Measurements from ENCODE around the gene COQ10A.

COQ10A gene

GRCh38 chr12:56300644-56301464 is 34.1 kb downstream of the COQ10A start:
- CTCF ChIA-PET, result interaction anchor here (0.8 to 1.3 kb wide), 4 partner anchors 19 to 113 kb away, joined by 3 to 4 read pairs (median 3); no protein-coding TSS in a partner anchor
- H3K27me3 ChIP-seq (replicated peaks in 2 of 5; ENCODE audit: control insufficient read depth in 4 of 5, insufficient read depth in 5 of 5, low read length in 4 of 5), result no peaks in the 10 kb centered on the region
- no peaks in the 10 kb centered on the region for H3K9me3 ChIP-seq (ENCODE audit: control extremely low read depth in 1 of 5, control insufficient read depth in 4 of 5, insufficient read depth in 2 of 5, low read depth in 1 of 5, low read length in 4 of 5)
- peaks cover 5 to 33% (median 13%) of the 10 kb centered on the region in 4 experiments for H3K36me3 ChIP-seq (ENCODE audit: control insufficient read depth in 4 of 4, insufficient read depth in 4 of 4, low read length in 3 of 4)
- DNase-seq, result peak in 1 of 3 donors; percentile 30
- POLR2A ChIA-PET, result interaction anchor here (0.6 to 3.0 kb wide), 3 partner anchors 12 to 31 kb away, joined by 3 to 11 read pairs (median 3); partner anchors contain the start of gene CNPY2
- WGBS (ENCODE audit: insufficient coverage), result 66% methylated on average over 20 of the region's 21 CpGs
- H3K27ac ChIP-seq (ENCODE audit: insufficient read depth in 1 of 2, low read depth in 1 of 2, low read length in 2 of 2, poor library complexity in 1 of 2, severe bottlenecking in 2 of 2), result peak overlapping the region; percentile 65 to 90
- H3K4me1 ChIP-seq (ENCODE audit: control extremely low read depth in 1 of 4, control insufficient read depth in 4 of 4, insufficient read depth in 4 of 4, low read length in 3 of 4), result peaks cover 12 to 31% (median 26%) of the 10 kb centered on the region in 4 experiments
- peak overlapping the region in 6 of 7 experiments; percentile 46 to 85 (median 76) for H3K4me3 ChIP-seq (ENCODE audit: control insufficient read depth in 1 of 7, extremely low read depth in 1 of 7, insufficient read depth in 4 of 7, low read depth in 2 of 7, low read length in 6 of 7)

- WGBS (ENCODE audit: insufficient coverage), result 97% methylated on average over 3 of the region's 3 CpGs
- Histone ChIP-seq H3K27ac (ENCODE audit: insufficient read depth in 1 of 2, low read depth in 1 of 2, low read length in 2 of 2, poor library complexity in 1 of 2, severe bottlenecking in 2 of 2) (no peak overlapping the region), H3K4me1 (ENCODE audit: control extremely low read depth in 1 of 4, control insufficient read depth in 4 of 4, insufficient read depth in 4 of 4, low read length in 3 of 4) (peaks cover 2 to 16% (median 13%) of the 10 kb centered on the region in 4 experiments), H3K4me3 (ENCODE audit: control insufficient read depth in 1 of 7, extremely low read depth in 1 of 7, insufficient read depth in 4 of 7, low read depth in 2 of 7, low read length in 6 of 7) (no peak overlapping the region), H3K36me3 (ENCODE audit: control insufficient read depth in 4 of 4, insufficient read depth in 4 of 4, low read length in 3 of 4) (peaks cover 11 to 37% (median 21%) of the 10 kb centered on the region in 4 experiments), H3K27me3 (replicated peaks in 2 of 5; ENCODE audit: control insufficient read depth in 4 of 5, insufficient read depth in 5 of 5, low read length in 4 of 5) (no peaks in the 10 kb centered on the region), H3K9me3 (ENCODE audit: control extremely low read depth in 1 of 5, control insufficient read depth in 4 of 5, insufficient read depth in 2 of 5, low read depth in 1 of 5, low read length in 4 of 5) (no peaks in the 10 kb centered on the region)
- ChIA-PET CTCF (interaction anchor here (1.0 to 1.6 kb wide), 3 partner anchors 12 to 115 kb away, joined by 3 to 4 read pairs (median 3); partner anchors contain the start of genes CNPY2, PAN2 and SMARCC2), POLR2A (no interaction called here)
- no peak for DNase-seq
These were observed 37.5 kb downstream of the COQ10A start for GRCh38 chr12:56304276-56304675.

GRCh38 chr12:56304872-56305590 is 38.3 kb downstream of the COQ10A start:
- Histone ChIP-seq H3K4me1 (ENCODE audit: control extremely low read depth in 1 of 4, control insufficient read depth in 4 of 4, insufficient read depth in 4 of 4, low read length in 3 of 4) (peaks cover 0 to 11% (median 10%) of the 10 kb centered on the region in 4 experiments), H3K9me3 (ENCODE audit: control extremely low read depth in 1 of 5, control insufficient read depth in 4 of 5, insufficient read depth in 2 of 5, low read depth in 1 of 5, low read length in 4 of 5) (no peaks in the 10 kb centered on the region), H3K27ac (ENCODE audit: insufficient read depth in 1 of 2, low read depth in 1 of 2, low read length in 2 of 2, poor library complexity in 1 of 2, severe bottlenecking in 2 of 2) (no peak overlapping the region), H3K27me3 (replicated peaks in 2 of 5; ENCODE audit: control insufficient read depth in 4 of 5, insufficient read depth in 5 of 5, low read length in 4 of 5) (no peaks in the 10 kb centered on the region), H3K36me3 (ENCODE audit: control insufficient read depth in 4 of 4, insufficient read depth in 4 of 4, low read length in 3 of 4) (peaks cover 14 to 41% (median 26%) of the 10 kb centered on the region in 4 experiments), H3K4me3 (ENCODE audit: control insufficient read depth in 1 of 7, extremely low read depth in 1 of 7, insufficient read depth in 4 of 7, low read depth in 2 of 7, low read length in 6 of 7) (no peak overlapping the region)
- no peak for DNase-seq
- CTCF ChIA-PET, result interaction anchor here (1.0 to 1.6 kb wide), 3 partner anchors 11 to 116 kb away, joined by 3 to 4 read pairs (median 3); partner anchors contain the start of genes CNPY2, PAN2 and SMARCC2
- 100% methylated on average over 5 of the region's 8 CpGs for WGBS (ENCODE audit: insufficient coverage)
- POLR2A ChIA-PET, result no interaction called here

- H3K27me3 ChIP-seq (replicated peaks in 2 of 5; ENCODE audit: control insufficient read depth in 4 of 5, insufficient read depth in 5 of 5, low read length in 4 of 5), result no peaks in the 10 kb centered on the region
- no peak overlapping the region for H3K4me3 ChIP-seq (ENCODE audit: control insufficient read depth in 1 of 7, extremely low read depth in 1 of 7, insufficient read depth in 4 of 7, low read depth in 2 of 7, low read length in 6 of 7)
- WGBS (ENCODE audit: insufficient coverage), result 100% methylated on average over 2 of the region's 7 CpGs
- peaks cover 17 to 50% (median 40%) of the 10 kb centered on the region in 4 experiments for H3K36me3 ChIP-seq (ENCODE audit: control insufficient read depth in 4 of 4, insufficient read depth in 4 of 4, low read length in 3 of 4)
- DNase-seq, result no peak
- H3K9me3 ChIP-seq (ENCODE audit: control extremely low read depth in 1 of 5, control insufficient read depth in 4 of 5, insufficient read depth in 2 of 5, low read depth in 1 of 5, low read length in 4 of 5), result no peaks in the 10 kb centered on the region
- ChIA-PET CTCF (interaction anchor here (1.0 to 1.6 kb wide), 4 partner anchors 8 to 17 kb away, joined by 3 to 4 read pairs (median 4); partner anchors contain the start of gene CS), POLR2A (interaction anchor here (0.5 kb wide), 1 partner anchor 47 kb away, joined by 4 read pairs; no protein-coding TSS in a partner anchor)
- H3K4me1 ChIP-seq (ENCODE audit: control extremely low read depth in 1 of 4, control insufficient read depth in 4 of 4, insufficient read depth in 4 of 4, low read length in 3 of 4), result no peaks in the 10 kb centered on the region
- H3K27ac ChIP-seq (ENCODE audit: insufficient read depth in 1 of 2, low read depth in 1 of 2, low read length in 2 of 2, poor library complexity in 1 of 2, severe bottlenecking in 2 of 2), result no peak overlapping the region
These were observed 40.7 kb downstream of the COQ10A start for GRCh38 chr12:56307221-56307965.

GRCh38 chr12:56308714-56309113 is 42.0 kb downstream of the COQ10A start:
- Histone ChIP-seq H3K4me3 (ENCODE audit: control insufficient read depth in 1 of 7, extremely low read depth in 1 of 7, insufficient read depth in 4 of 7, low read depth in 2 of 7, low read length in 6 of 7) (no peak overlapping the region), H3K36me3 (ENCODE audit: control insufficient read depth in 4 of 4, insufficient read depth in 4 of 4, low read length in 3 of 4) (peaks cover 17 to 50% (median 40%) of the 10 kb centered on the region in 4 experiments), H3K27ac (ENCODE audit: insufficient read depth in 1 of 2, low read depth in 1 of 2, low read length in 2 of 2, poor library complexity in 1 of 2, severe bottlenecking in 2 of 2) (no peak overlapping the region), H3K9me3 (ENCODE audit: control extremely low read depth in 1 of 5, control insufficient read depth in 4 of 5, insufficient read depth in 2 of 5, low read depth in 1 of 5, low read length in 4 of 5) (no peaks in the 10 kb centered on the region), H3K27me3 (replicated peaks in 2 of 5; ENCODE audit: control insufficient read depth in 4 of 5, insufficient read depth in 5 of 5, low read length in 4 of 5) (no peaks in the 10 kb centered on the region), H3K4me1 (ENCODE audit: control extremely low read depth in 1 of 4, control insufficient read depth in 4 of 4, insufficient read depth in 4 of 4, low read length in 3 of 4) (no peaks in the 10 kb centered on the region)
- POLR2A ChIA-PET, result interaction anchor here (0.6 kb wide), 1 partner anchor 20 kb away, joined by 5 read pairs; no protein-coding TSS in a partner anchor
- no peak for DNase-seq
- CTCF ChIA-PET, result interaction anchor here (0.7 to 3.4 kb wide), 9 partner anchors 9 to 156 kb away, joined by 3 to 11 read pairs (median 3); partner anchors contain the start of genes CS and STAT2
- 100% methylated on average over 2 of the region's 3 CpGs for WGBS (ENCODE audit: insufficient coverage)

GRCh38 chr12:56311003-56311402 is 44.3 kb downstream of the COQ10A start:
- Histone ChIP-seq H3K36me3 (ENCODE audit: control insufficient read depth in 4 of 4, insufficient read depth in 4 of 4, low read length in 3 of 4) (peaks cover 12 to 50% (median 31%) of the 10 kb centered on the region in 4 experiments), H3K27ac (ENCODE audit: insufficient read depth in 1 of 2, low read depth in 1 of 2, low read length in 2 of 2, poor library complexity in 1 of 2, severe bottlenecking in 2 of 2) (no peak overlapping the region), H3K4me1 (ENCODE audit: control extremely low read depth in 1 of 4, control insufficient read depth in 4 of 4, insufficient read depth in 4 of 4, low read length in 3 of 4) (peaks cover 6 to 13% (median 11%) of the 10 kb centered on the region in 4 experiments), H3K4me3 (ENCODE audit: control insufficient read depth in 1 of 7, extremely low read depth in 1 of 7, insufficient read depth in 4 of 7, low read depth in 2 of 7, low read length in 6 of 7) (no peak overlapping the region), H3K27me3 (replicated peaks in 2 of 5; ENCODE audit: control insufficient read depth in 4 of 5, insufficient read depth in 5 of 5, low read length in 4 of 5) (no peaks in the 10 kb centered on the region), H3K9me3 (ENCODE audit: control extremely low read depth in 1 of 5, control insufficient read depth in 4 of 5, insufficient read depth in 2 of 5, low read depth in 1 of 5, low read length in 4 of 5) (no peaks in the 10 kb centered on the region)
- ChIA-PET POLR2A (no interaction called here), CTCF (interaction anchor here (0.7 to 3.4 kb wide), 9 partner anchors 11 to 191 kb away, joined by 3 to 11 read pairs (median 4); partner anchors contain the start of genes APOF and CS)
- DNase-seq, result no peak
- WGBS (ENCODE audit: insufficient coverage), result 96% methylated on average over 12 of the region's 12 CpGs
